ENCODE data around the gene CTDSP2.

DNA sequence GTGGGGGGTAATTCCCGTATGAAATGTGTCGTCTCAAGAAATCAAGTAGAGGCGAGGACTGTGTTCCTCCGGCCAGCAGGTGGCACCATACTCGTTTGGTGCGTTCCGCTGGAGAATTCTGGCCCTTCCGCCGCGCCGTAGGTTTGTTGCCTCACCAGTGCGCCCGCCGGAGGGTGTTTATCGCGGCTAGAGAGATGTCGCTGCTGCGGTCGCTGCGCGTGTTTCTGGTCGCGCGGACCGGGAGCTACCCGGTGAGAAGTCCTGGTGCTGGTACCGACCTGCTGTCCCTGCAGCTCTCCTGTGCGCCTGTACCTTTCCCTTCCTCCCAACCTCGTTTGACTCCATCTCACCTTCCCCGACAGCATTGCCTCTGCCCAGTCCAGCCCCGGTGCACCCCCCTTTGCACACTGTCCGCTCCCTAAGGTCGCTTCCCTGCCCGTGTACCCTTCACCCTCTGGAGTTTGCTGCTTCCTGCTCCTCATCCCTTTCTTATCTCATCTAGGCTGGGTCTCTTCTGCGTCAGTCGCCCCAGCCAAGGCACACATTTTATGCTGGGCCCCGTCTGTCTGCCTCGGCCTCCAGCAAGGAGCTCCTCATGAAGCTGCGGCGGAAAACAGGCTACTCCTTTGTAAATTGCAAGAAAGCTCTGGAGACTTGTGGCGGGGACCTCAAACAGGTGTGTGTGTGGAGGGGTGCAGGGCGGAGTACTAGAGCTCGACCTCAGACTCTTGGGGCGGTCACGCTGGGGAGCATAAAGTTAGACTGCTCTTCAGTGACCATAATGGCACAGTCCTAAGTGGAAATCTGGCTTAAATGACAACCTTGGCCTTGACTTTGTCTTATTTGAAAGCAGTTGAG is 63.7 kb downstream of the CTDSP2 start, which contains the start of gene TSFM:
- TF ChIP-seq, protein P1, sequence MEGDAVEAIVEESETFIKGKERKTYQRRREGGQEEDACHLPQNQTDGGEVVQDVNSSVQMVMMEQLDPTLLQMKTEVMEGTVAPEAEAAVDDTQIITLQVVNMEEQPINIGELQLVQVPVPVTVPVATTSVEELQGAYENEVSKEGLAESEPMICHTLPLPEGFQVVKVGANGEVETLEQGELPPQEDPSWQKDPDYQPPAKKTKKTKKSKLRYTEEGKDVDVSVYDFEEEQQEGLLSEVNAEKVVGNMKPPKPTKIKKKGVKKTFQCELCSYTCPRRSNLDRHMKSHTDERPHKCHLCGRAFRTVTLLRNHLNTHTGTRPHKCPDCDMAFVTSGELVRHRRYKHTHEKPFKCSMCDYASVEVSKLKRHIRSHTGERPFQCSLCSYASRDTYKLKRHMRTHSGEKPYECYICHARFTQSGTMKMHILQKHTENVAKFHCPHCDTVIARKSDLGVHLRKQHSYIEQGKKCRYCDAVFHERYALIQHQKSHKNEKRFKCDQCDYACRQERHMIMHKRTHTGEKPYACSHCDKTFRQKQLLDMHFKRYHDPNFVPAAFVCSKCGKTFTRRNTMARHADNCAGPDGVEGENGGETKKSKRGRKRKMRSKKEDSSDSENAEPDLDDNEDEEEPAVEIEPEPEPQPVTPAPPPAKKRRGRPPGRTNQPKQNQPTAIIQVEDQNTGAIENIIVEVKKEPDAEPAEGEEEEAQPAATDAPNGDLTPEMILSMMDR (IDR thresholded peaks at IDR 0.05; ENCODE audit: insufficient read depth, low read length) = peak; percentile 77
- peak; percentile 96 for TF ChIP-seq POLR2AphosphoS5 (IDR thresholded peaks at IDR 0.05; ENCODE audit: low read depth)
